ENCODE measurements around the gene TBXAS1.

The TBXAS1 gene

GRCh38 chr7:139948167-139948566 is 119.1 kb downstream of the TBXAS1 start:
- TF ChIP-seq CTCF (IDR thresholded peaks at IDR 0.05; ENCODE audit: control insufficient read depth, extremely low read depth, insufficient read depth), result no peak
- no peak overlapping the region for H3K4me3 ChIP-seq (ENCODE audit: low read depth, low read length)

GRCh38 chr7:139948587-139949335 is 119.7 kb downstream of the TBXAS1 start:
- no peak overlapping the region for H3K4me3 ChIP-seq (ENCODE audit: low read depth, low read length)
- TF ChIP-seq CTCF (IDR thresholded peaks at IDR 0.05; ENCODE audit: control insufficient read depth, extremely low read depth, insufficient read depth), result no peak
- DNase-seq (ENCODE audit: low read depth), result no peak

More at GRCh38 chr7:139948167-139948566, 119.1 kb downstream of the TBXAS1 start:
- no peak for DNase-seq (ENCODE audit: low read depth)

GRCh38 chr7:139949629-139950028 is 120.6 kb downstream of the TBXAS1 start:
- H3K4me3 ChIP-seq (ENCODE audit: low read depth, low read length), result no peak overlapping the region
- no peak for TF ChIP-seq CTCF (IDR thresholded peaks at IDR 0.05; ENCODE audit: control insufficient read depth, extremely low read depth, insufficient read depth)
- DNase-seq (ENCODE audit: low read depth), result no peak

- no peak overlapping the region for H3K4me3 ChIP-seq (ENCODE audit: low read depth, low read length)
- DNase-seq (ENCODE audit: low read depth), result peak; percentile 67
- no peak for TF ChIP-seq CTCF (IDR thresholded peaks at IDR 0.05; ENCODE audit: control insufficient read depth, extremely low read depth, insufficient read depth)
Measured at GRCh38 chr7:139950881-139951525, 121.9 kb downstream of the TBXAS1 start.

- no peak for TF ChIP-seq CTCF (IDR thresholded peaks at IDR 0.05; ENCODE audit: control insufficient read depth, extremely low read depth, insufficient read depth)
- DNase-seq (ENCODE audit: low read depth), result no peak
- H3K4me3 ChIP-seq (ENCODE audit: low read depth, low read length), result no peak overlapping the region
Measured at GRCh38 chr7:139953229-139953628, 124.2 kb downstream of the TBXAS1 start.

GRCh38 chr7:139955109-139955820 is 126.2 kb downstream of the TBXAS1 start:
- H3K4me3 ChIP-seq (ENCODE audit: low read depth, low read length), result no peak overlapping the region
- no peak for DNase-seq (ENCODE audit: low read depth)
- no peak for TF ChIP-seq CTCF (IDR thresholded peaks at IDR 0.05; ENCODE audit: control insufficient read depth, extremely low read depth, insufficient read depth)

Data from LNCaP clone FGC (cell line).